Muscle of leg (tissue), 11 donors: ENCODE data around the gene ZEB2. TPM values are rescaled to one million over a fixed set of nuclear protein-coding genes. Genes with fewer than 3 reads are reported as not detected.

Experiments
- DNase-seq: peaks from one replicate; pipeline ENCODE4 v3.0.0; 2013
- H3K27ac ChIP-seq: one replicate; pipeline ENCODE4 v1.5.1; 2013; ENCODE audit warnings: mild to moderate bottlenecking, low read length, control low read depth
- H3K27me3 ChIP-seq: one replicate; pipeline ENCODE4 v1.6.1; 2013; ENCODE audit warnings: low read length; ENCODE audit not compliant: control insufficient read depth, insufficient read depth
- H3K36me3 ChIP-seq: one replicate; pipeline ENCODE4 v1.6.1; 2013; ENCODE audit warnings: low read length; ENCODE audit not compliant: control insufficient read depth, insufficient read depth
- H3K4me1 ChIP-seq: one replicate; pipeline ENCODE4 v1.6.1; 2013; ENCODE audit warnings: low read length; ENCODE audit not compliant: control insufficient read depth, insufficient read depth
- H3K4me3 ChIP-seq: one replicate; pipeline ENCODE4 v1.5.1; 2013; ENCODE audit warnings: low read length, control low read depth
- H3K9me3 ChIP-seq: replicated peaks from 2 replicates; pipeline ENCODE4 v1.6.1; 2013; ENCODE audit warnings: low read depth, low read length; ENCODE audit not compliant: control insufficient read depth
- WGBS: methylation state at CpG from one replicate; pipeline ENCODE4 v1.1.5; 2013; ENCODE audit warnings: missing lambda C conversion rate; ENCODE audit not compliant: insufficient coverage; 5-methylcytosine and 5-hydroxymethylcytosine counted together
- polyA plus RNA-seq, 8 donors: library from polyadenylated mRNA; unstranded; fragments of 120-200 nt; gene quantifications; one replicate each; pipeline versions ENCODE4 v1.2.1 to v1.2.3, GENCODE V29; 2013; ENCODE audit warnings: inconsistent platforms in 1 of 8, low replicate concordance in 1 of 8; ENCODE audit not compliant: insufficient read length in 8 of 8, insufficient read depth in 1 of 8
- total RNA-seq: library from RNA; stranded (reverse); fragments of 120-200 nt; gene quantifications from one replicate; pipeline ENCODE4 v1.2.4, GENCODE V29; 2013

Gene ZEB2
- total and polyA plus RNA-seq, 9 donors: 90.0 to 163 (median 118) TPM

- peak overlapping the region; percentile 97 for H3K27ac ChIP-seq
- no peak for DNase-seq
- H3K4me1 ChIP-seq: peaks cover 43% of the 10 kb centered on the region
- H3K9me3 ChIP-seq: no peaks in the 10 kb centered on the region
- H3K27me3 ChIP-seq: no peaks in the 10 kb centered on the region
- H3K4me3 ChIP-seq: peak overlapping the region; percentile 1
- peaks cover 28% of the 10 kb centered on the region for H3K36me3 ChIP-seq
- WGBS: no CpG with 5 or more reads among the region's 3 CpGs
These were observed 10.1 kb downstream of the ZEB2 start for GRCh38 chr2:144509879-144510221.

- DNase-seq: no peak
- peaks cover 25% of the 10 kb centered on the region for H3K36me3 ChIP-seq
- H3K9me3 ChIP-seq: no peaks in the 10 kb centered on the region
- H3K27me3 ChIP-seq: no peaks in the 10 kb centered on the region
- peak overlapping the region; percentile 2 for H3K4me3 ChIP-seq
- 30% methylated on average over 2 of the region's 10 CpGs for WGBS
- H3K4me1 ChIP-seq: peaks cover 44% of the 10 kb centered on the region
- peak overlapping the region; percentile 97 for H3K27ac ChIP-seq
These were observed 10.7 kb downstream of the ZEB2 start for GRCh38 chr2:144509001-144509878.

- no peak for DNase-seq
- Histone ChIP-seq H3K4me3 (no peak overlapping the region), H3K27me3 (no peaks in the 10 kb centered on the region), H3K36me3 (peaks cover 24% of the 10 kb centered on the region), H3K27ac (peak overlapping the region; percentile 97), H3K9me3 (no peaks in the 10 kb centered on the region), H3K4me1 (peaks cover 45% of the 10 kb centered on the region)
- WGBS: 63% methylated on average over 8 of the region's 15 CpGs
These were observed 11.6 kb downstream of the ZEB2 start for GRCh38 chr2:144508172-144508851.

- Histone ChIP-seq H3K4me1 (peaks cover 43% of the 10 kb centered on the region), H3K36me3 (peaks cover 18% of the 10 kb centered on the region), H3K27me3 (no peaks in the 10 kb centered on the region), H3K9me3 (no peaks in the 10 kb centered on the region), H3K27ac (peak overlapping the region; percentile 97), H3K4me3 (no peak overlapping the region)
- 20% methylated on average over 1 of the region's 5 CpGs for WGBS
- peak; percentile 54 for DNase-seq
These were observed 12.3 kb downstream of the ZEB2 start for GRCh38 chr2:144507441-144508171.

- peak; percentile 73 for DNase-seq
- WGBS: 56% methylated on average over 1 of the region's 2 CpGs
- no peaks in the 10 kb centered on the region for H3K9me3 ChIP-seq
- no peak overlapping the region for H3K4me3 ChIP-seq
- peak overlapping the region; percentile 48 for H3K27ac ChIP-seq
- H3K36me3 ChIP-seq: peaks cover 16% of the 10 kb centered on the region
- H3K27me3 ChIP-seq: no peaks in the 10 kb centered on the region
- peaks cover 37% of the 10 kb centered on the region for H3K4me1 ChIP-seq
These were observed 14.6 kb downstream of the ZEB2 start for GRCh38 chr2:144505245-144505831.

- DNase-seq: peak; percentile 52
- H3K27ac ChIP-seq: peak overlapping the region; percentile 73
- peaks cover 29% of the 10 kb centered on the region for H3K4me1 ChIP-seq
- H3K4me3 ChIP-seq: no peak overlapping the region
- H3K36me3 ChIP-seq: peaks cover 19% of the 10 kb centered on the region
- 48% methylated on average over 5 of the region's 6 CpGs for WGBS
- no peaks in the 10 kb centered on the region for H3K9me3 ChIP-seq
- no peaks in the 10 kb centered on the region for H3K27me3 ChIP-seq
These were observed 15.7 kb downstream of the ZEB2 start for GRCh38 chr2:144504218-144504641.

GRCh38 chr2:144503242-144503641 is 16.7 kb downstream of the ZEB2 start:
- peak overlapping the region; percentile 73 for H3K27ac ChIP-seq
- no peak for DNase-seq
- H3K9me3 ChIP-seq: no peaks in the 10 kb centered on the region
- no peak overlapping the region for H3K4me3 ChIP-seq
- peaks cover 23% of the 10 kb centered on the region for H3K4me1 ChIP-seq
- peaks cover 24% of the 10 kb centered on the region for H3K36me3 ChIP-seq
- WGBS: 80% methylated on average over 1 of the region's 5 CpGs
- H3K27me3 ChIP-seq: no peaks in the 10 kb centered on the region

GRCh38 chr2:144502369-144502768 is 17.6 kb downstream of the ZEB2 start:
- no peaks in the 10 kb centered on the region for H3K9me3 ChIP-seq
- peaks cover 21% of the 10 kb centered on the region for H3K4me1 ChIP-seq
- no peak for DNase-seq
- no peaks in the 10 kb centered on the region for H3K27me3 ChIP-seq
- peaks cover 27% of the 10 kb centered on the region for H3K36me3 ChIP-seq
- H3K27ac ChIP-seq: no peak overlapping the region
- 100% methylated on average over 1 of the region's 7 CpGs for WGBS
- no peak overlapping the region for H3K4me3 ChIP-seq

GRCh38 chr2:144501627-144502026 is 18.3 kb downstream of the ZEB2 start:
- Histone ChIP-seq H3K4me3 (no peak overlapping the region), H3K4me1 (peaks cover 26% of the 10 kb centered on the region), H3K27ac (no peak overlapping the region), H3K27me3 (no peaks in the 10 kb centered on the region), H3K9me3 (no peaks in the 10 kb centered on the region), H3K36me3 (peaks cover 31% of the 10 kb centered on the region)
- no CpG with 5 or more reads among the region's 1 CpG for WGBS
- no peak for DNase-seq
